ENCODE data around the gene SLX4IP. TPM values are rescaled to one million over a fixed set of nuclear protein-coding genes. Genes with fewer than 3 reads are reported as not detected.

Gene SLX4IP
- total and polyA plus RNA-seq, 2 of the 13 experiments (the other 11 are each of a cell fraction or from before 2014, with no cell fraction given), result 3.6 to 7.3 TPM

- peak; percentile 46; the same call in 1 of the 2 replicates for TF ChIP-seq RBFOX2 (IDR thresholded peaks at IDR 0.05; ENCODE audit: low read depth, low read length)
- no peak for TF ChIP-seq ZNF800 (CRISPR knock-in tag; IDR thresholded peaks at IDR 0.05)
- TF ChIP-seq MIER3 (CRISPR knock-in tag; IDR thresholded peaks at IDR 0.05; ENCODE audit: borderline replicate concordance), result peak; percentile 93
- TF ChIP-seq JUN (CRISPR knock-in tag; IDR thresholded peaks at IDR 0.05), result peak; percentile 95
- TF ChIP-seq ZNF431 (CRISPR knock-in tag; IDR thresholded peaks at IDR 0.05; ENCODE audit: borderline replicate concordance, low read depth), result 0 out of 2 replicates have a peak, but pooled peaks have one; percentile 25
- no peak for TF ChIP-seq BRCA1 (CRISPR knock-in tag; IDR thresholded peaks at IDR 0.05)
- no peak for TF ChIP-seq ZNF34 (CRISPR knock-in tag; IDR thresholded peaks at IDR 0.05; ENCODE audit: borderline replicate concordance)
- 0 out of 2 replicates have a peak, but pooled peaks have one; percentile 80 for TF ChIP-seq ZKSCAN8 (CRISPR knock-in tag; IDR thresholded peaks at IDR 0.05; ENCODE audit: borderline replicate concordance)
- no peak for TF ChIP-seq ZNF850 (CRISPR knock-in tag; conservative IDR thresholded peaks at IDR 0.05)
- TF ChIP-seq SKI (IDR thresholded peaks at IDR 0.05; ENCODE audit: partially characterized antibody), result peak; percentile 9
- TF ChIP-seq, protein P1, sequence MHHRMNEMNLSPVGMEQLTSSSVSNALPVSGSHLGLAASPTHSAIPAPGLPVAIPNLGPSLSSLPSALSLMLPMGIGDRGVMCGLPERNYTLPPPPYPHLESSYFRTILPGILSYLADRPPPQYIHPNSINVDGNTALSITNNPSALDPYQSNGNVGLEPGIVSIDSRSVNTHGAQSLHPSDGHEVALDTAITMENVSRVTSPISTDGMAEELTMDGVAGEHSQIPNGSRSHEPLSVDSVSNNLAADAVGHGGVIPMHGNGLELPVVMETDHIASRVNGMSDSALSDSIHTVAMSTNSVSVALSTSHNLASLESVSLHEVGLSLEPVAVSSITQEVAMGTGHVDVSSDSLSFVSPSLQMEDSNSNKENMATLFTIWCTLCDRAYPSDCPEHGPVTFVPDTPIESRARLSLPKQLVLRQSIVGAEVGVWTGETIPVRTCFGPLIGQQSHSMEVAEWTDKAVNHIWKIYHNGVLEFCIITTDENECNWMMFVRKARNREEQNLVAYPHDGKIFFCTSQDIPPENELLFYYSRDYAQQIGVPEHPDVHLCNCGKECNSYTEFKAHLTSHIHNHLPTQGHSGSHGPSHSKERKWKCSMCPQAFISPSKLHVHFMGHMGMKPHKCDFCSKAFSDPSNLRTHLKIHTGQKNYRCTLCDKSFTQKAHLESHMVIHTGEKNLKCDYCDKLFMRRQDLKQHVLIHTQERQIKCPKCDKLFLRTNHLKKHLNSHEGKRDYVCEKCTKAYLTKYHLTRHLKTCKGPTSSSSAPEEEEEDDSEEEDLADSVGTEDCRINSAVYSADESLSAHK (CRISPR knock-in tag; IDR thresholded peaks at IDR 0.05; ENCODE audit: borderline replicate concordance), result no peak
- TF ChIP-seq, protein P2, sequence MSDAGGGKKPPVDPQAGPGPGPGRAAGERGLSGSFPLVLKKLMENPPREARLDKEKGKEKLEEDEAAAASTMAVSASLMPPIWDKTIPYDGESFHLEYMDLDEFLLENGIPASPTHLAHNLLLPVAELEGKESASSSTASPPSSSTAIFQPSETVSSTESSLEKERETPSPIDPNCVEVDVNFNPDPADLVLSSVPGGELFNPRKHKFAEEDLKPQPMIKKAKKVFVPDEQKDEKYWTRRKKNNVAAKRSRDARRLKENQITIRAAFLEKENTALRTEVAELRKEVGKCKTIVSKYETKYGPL (CRISPR knock-in tag; IDR thresholded peaks at IDR 0.05), result no peak
- TF ChIP-seq ZNF230 (CRISPR knock-in tag; IDR thresholded peaks at IDR 0.05), result peak; percentile 81; the same call in 1 of the 2 replicates
- 0 out of 2 replicates have a peak, but pooled peaks have one; percentile 52 for TF ChIP-seq ZNF713 (CRISPR knock-in tag; IDR thresholded peaks at IDR 0.05)
- TF ChIP-seq HNF1B (CRISPR knock-in tag; IDR thresholded peaks at IDR 0.05), result peak; percentile 63; the same call in 1 of the 2 replicates
- no peak; the same call in none of the 2 replicates for TF ChIP-seq AFF4 (CRISPR knock-in tag; IDR thresholded peaks at IDR 0.05)
Measured at GRCh38 chr20:10565922-10566897, 131.1 kb downstream of the SLX4IP start (continued).
